EL (cell line): ENCODE measurements around the gene USP8.
"Not testable (repeated sequence)": the region's sequence is repeated elsewhere in the genome, so short reads cannot be mapped to it uniquely, and the experiment has no call there.

Source experiments
- DNase-seq: peaks from one replicate; pipeline ENCODE4 v3.0.0-alpha.2; 2016

Gene USP8

GRCh38 chr15:50424066-50424890, at the start of gene USP8:
USP8 (plus strand) TSS chr15:50424405; CDS start chr15:50439074, 14,669 bp downstream.
- peak; percentile 98 for DNase-seq

DNA sequence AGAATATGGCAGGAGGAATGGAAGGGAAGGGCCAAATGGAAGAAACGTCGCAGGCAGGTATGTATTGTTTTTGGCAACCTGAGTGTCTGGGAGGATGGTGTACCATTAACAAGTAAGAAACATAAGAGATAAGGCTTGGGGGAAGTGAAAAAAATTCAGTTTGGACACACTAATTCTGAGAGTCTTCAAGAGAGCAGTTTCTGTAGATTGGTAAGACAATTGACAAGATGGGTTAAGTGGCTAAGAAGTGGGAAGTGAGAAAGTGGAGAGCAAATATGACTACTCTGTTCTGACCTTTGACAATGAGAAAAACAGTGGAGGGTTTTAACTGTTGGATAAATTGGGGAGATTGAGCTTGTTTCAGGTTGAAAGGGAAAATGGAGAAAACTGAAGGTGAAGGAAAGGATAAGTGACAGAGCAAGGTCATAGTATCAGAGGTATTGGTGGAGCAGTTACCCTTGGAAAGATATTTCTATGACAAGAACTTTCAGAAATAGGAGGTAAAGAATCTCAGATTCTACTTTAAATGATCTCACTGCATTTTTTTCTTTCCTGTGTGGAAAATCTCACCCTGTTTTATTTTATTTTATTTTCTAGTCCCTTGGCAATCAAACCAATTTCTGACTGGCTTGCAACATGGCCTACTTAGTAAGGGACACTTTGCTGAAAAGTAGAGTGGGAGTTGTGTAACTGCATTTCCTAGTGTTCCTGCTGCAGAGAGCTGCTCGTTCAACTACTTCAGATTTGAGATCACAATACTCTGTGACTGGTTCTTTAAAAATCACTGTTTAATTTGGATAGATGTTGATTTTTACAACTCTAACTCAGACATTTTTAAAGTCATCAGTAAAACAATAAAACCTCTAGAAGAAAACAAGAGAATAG, 46.1 kb upstream of the USP8 start:
- no peak for DNase-seq

- no peak for DNase-seq
Observed at GRCh38 chr15:50378776-50379175, 45.4 kb upstream of the USP8 start.

- not testable (repeated sequence) for DNase-seq
Observed at GRCh38 chr15:50379413-50379812, 44.8 kb upstream of the USP8 start.

GRCh38 chr15:50380089-50380488, 44.1 kb upstream of the USP8 start:
- DNase-seq = no peak

DNA sequence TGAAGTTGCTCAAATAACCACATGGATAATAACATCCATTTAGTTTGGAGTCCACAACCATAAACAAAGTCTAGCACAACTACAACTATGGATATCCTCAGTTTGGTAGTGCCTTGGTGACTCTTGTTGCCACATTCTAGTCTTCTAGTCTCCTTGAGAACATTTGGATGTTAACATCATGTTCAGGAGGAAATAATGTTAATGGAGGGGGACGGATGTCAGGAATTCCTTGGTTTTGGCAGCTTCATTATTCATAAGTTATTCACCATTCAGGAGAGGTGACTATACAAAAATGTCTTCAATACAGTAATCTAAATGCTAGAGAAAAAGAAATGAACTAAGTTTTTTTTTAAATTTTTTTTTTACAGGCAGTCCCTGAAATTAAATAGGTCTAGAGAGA, 42.8 kb upstream of the USP8 start:
- DNase-seq = no peak

- DNase-seq = not testable (repeated sequence)
Observed at GRCh38 chr15:50382408-50382807, 41.8 kb upstream of the USP8 start.

DNA sequence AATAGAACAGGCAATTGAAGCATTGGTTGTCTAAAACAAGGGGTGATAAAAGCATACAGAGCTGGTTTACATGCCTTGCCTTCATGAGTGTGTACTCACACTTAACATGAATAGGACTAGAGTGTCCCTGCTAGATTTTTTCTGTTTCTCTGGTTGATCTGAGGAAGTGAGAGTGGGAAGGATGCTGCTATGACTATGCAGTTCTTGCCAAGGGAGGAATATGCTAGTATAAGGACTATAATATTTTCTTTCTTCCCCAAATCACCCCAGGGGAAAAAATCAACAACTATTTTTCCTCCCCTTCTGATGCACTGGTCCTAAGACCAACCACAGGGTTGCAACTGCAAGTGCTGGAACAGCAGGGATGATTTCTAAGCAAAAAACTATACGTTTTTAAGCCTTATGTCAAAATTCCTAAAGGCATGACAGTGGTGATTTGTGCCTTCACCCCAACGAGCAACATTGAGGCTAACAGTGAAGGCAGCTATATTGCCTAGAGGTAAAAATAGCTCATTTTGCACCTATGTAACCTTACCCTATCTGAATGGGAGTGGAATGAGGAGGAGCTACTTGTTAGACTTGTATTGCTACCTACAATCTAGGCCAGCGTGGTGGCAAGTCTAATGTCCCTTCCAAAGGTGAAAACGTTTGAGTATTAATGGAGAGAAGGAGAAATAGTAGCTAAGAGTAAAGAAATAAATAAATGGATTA, 33.5 kb upstream of the USP8 start:
- no peak for DNase-seq

DNA sequence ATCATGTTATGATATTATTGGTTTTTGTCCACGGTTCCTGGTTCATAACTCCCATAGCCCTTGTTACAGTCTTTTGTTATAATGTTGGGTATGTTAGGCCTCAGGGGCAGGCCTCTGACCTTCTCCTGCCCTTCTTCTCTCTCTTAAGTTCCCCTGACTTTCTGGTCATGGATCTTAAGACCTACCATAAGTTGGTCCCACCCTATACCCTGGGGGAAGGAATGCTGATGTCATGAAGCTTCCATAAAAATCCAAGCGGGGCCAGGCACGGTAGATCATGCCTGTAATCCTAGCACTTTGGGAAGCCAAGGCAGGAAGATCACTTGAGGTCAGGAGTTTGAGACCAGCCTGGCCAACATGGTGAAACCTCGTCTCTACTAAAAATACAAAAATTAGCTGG, 32.6 kb upstream of the USP8 start:
- DNase-seq = peak; percentile 24

DNA sequence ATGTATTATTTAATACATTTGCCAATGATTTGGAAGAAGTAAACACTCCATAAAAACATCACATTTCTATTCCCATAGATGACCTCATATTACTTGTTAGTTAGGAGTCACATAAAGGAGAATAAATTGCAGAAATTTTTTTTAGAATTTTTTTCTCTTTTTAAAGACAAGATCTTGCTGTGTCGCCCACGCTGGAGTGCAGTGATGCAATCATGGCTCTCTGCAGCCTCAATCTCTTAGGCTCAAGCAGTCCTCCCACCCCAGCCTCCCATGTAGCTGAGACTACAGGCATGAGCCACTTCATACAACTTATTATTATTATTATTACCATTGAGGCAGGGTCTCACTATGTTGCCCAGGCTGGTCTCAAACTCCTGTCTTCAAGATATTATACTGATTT, 12.3 kb upstream of the USP8 start:
- DNase-seq = no peak

GRCh38 chr15:50414624-50415023, 9.6 kb upstream of the USP8 start:
- no peak for DNase-seq

- DNase-seq = peak; percentile 6
Observed at GRCh38 chr15:50415752-50416404, 8.3 kb upstream of the USP8 start.

GRCh38 chr15:50416890-50417289, 7.3 kb upstream of the USP8 start:
- no peak for DNase-seq

DNA sequence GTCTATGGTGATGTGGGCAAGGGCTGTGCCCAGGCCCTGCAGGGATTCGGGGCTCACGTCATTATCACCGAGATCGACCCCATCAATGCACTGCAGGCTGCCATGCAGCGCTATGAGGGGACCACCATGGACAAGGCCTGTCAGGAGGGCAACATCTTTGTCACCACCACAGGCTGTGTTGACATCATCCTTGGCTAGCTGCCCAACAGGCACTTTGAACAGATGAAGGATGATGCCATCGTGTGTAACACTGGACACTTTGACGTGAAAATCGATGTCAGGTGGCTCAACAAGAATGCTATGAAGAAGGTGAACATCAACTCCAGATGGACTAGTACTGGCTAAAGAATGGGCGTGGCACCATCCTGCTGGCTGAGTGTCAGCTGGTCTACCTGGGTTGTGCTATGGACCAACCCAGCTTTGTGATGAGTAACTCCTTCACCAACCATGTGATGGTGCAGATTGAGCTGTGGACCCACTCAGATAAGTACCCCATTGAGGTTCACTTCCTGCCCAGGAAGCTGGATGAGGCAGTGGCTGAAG, 6.1 kb upstream of the USP8 start:
- peak; percentile 22 for DNase-seq

DNA sequence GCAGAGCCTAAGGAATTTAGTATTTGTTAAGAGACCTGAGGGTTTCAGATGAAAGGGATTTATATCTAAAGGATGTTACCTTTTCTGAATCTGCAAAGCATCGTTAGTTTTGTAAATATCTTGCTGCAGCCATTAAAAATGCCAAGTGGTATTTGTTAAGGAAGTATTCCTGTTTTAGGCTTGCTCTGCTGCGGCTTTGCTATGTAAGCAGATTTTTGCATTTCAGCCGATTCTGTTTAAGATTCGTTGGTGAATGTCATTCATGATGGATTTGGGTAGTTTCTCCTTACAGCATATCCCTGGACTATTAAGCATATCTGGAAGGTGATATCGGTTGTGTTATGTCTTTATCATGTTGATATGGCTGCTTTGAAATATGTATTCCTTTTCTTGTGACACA, 1.0 kb downstream of the USP8 start:
- no peak for DNase-seq

DNA sequence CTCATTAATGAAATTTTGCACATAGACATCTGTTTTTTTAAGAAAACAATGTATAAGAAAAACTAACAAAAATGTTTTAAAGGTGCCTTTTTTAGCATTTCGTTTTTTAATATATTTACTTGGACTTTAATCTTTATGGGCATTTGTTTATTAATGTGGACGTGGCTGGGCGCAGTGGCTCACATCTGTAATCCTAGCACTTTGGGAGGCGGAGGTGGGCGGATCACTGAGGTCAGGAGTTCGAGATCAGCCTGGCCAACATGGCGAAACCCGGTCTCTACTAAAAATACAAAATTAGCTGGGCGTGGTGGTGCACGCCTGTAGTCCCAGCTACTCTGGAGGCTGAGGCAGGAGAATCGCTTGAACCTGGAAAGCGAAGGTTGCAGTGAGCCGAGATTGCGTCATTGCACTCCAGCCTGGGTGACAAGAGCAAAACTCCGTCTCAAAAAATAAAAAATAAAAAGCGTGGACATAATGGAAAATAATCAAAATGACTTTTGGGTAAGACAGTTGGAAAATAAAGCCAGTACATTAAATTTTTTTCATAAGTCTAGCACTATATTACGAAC, 1.6 kb downstream of the USP8 start:
- not testable (repeated sequence) for DNase-seq

GRCh38 chr15:50426428-50426827, 2.2 kb downstream of the USP8 start:
- no peak for DNase-seq

GRCh38 chr15:50431204-50431603, 7.0 kb downstream of the USP8 start:
- peak; percentile 40 for DNase-seq

- DNase-seq = no peak
Observed at GRCh38 chr15:50432230-50432629, 8.0 kb downstream of the USP8 start.

DNA sequence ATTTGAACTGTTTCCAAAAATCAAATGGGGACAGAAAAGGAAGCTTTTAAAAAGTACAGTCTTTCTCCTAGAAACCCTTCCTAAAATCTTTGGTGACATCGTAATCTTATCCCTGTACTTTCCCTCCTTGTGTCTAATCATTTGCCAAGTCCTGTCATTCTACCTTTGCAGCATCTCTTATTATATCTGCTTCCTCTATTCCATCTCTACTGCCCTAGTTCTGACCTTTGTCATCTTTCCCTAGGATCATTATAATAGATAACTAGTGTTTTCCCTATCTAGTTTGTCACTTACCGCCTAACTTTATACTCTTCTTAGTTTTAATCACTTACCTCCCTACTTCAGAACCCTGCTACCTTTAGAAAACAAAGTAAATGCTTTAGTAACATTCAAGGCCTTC, 11.6 kb downstream of the USP8 start:
- DNase-seq = no peak

- no peak for DNase-seq
Observed at GRCh38 chr15:50438251-50438650, 14.0 kb downstream of the USP8 start.

DNA sequence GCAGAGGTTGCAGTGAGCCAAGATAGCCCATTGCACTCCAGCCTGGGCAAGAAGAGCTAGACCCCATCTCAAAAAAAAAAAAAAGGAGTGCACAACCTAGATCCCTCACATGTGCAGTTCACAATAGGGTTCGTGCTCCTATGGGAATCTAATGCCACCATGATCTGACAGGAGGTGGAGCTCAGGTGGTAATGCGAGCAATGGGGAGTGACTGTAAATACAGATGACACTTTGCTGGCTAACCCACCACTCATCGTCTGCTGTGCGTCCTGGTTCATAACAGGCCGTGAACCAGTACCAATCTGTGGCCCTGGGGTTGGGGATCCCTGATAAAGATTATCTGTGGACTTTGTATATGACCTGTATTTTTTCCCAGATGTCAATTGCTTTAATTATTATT, 16.7 kb downstream of the USP8 start:
- no peak for DNase-seq
